SK-N-SH treated with all-trans-retinoic acid at 6 μM for 48 hours (cell line): ENCODE results near the gene PARVB.
"Not testable (repeated sequence)": the region's sequence is repeated elsewhere in the genome, so short reads cannot be mapped to it uniquely, and the experiment has no call there.

Source experiments
- ATAC-seq: fragments of 200-7000 bp; cut with Tn5 transposase; 3 replicates; pipeline ENCODE4 v1.9.1; 2020; ENCODE audit warnings: mild to moderate bottlenecking, moderate library complexity
- ARNTL ChIP-seq: fragments of 450-650 bp; formaldehyde crosslinking; IDR thresholded peaks from 2 replicates; pipeline ENCODE4 v1.5.0; 2020; ENCODE audit warnings: low read depth, mild to moderate bottlenecking, moderate library complexity, borderline replicate concordance
- CREB5 ChIP-seq: fragments of 250-450 bp; sonication (Bioruptor Pico); IDR thresholded peaks from 2 replicates; pipeline ENCODE4 v1.5.1; 2020; ENCODE audit warnings: low read depth, mild to moderate bottlenecking, moderate library complexity
- CSRNP3 ChIP-seq: fragments of 250-450 bp; sonication (Bioruptor Pico); IDR thresholded peaks from 2 replicates; pipeline ENCODE4 v1.5.1; 2021; ENCODE audit warnings: mild to moderate bottlenecking, moderate library complexity
- ESRRG ChIP-seq: fragments of 250-450 bp; sonication (Bioruptor Pico); IDR thresholded peaks from 2 replicates; pipeline ENCODE4 v1.6.1; 2021; ENCODE audit warnings: mild to moderate bottlenecking
- GLIS3 ChIP-seq: fragments of 250-450 bp; sonication (Bioruptor Pico); IDR thresholded peaks from 2 replicates; pipeline ENCODE4 v1.5.0; 2020; ENCODE audit warnings: mild to moderate bottlenecking, moderate library complexity
- ISL1 ChIP-seq: fragments of 250-450 bp; sonication (Bioruptor Pico); IDR thresholded peaks from 2 replicates; pipeline ENCODE4 v2.1.2; 2022; ENCODE audit warnings: mild to moderate bottlenecking, moderate library complexity
- OSR1 ChIP-seq: fragments of 250-450 bp; sonication (Bioruptor Pico); IDR thresholded peaks from 2 replicates; pipeline ENCODE4 v1.8.0; 2022; ENCODE audit warnings: moderate library complexity, mild to moderate bottlenecking, inconsistent platforms
- PATZ1 ChIP-seq: fragments of 250-450 bp; sonication (Bioruptor Pico); IDR thresholded peaks from 2 replicates; pipeline ENCODE4 v1.8.0; 2020; ENCODE audit warnings: mild to moderate bottlenecking, moderate library complexity, borderline replicate concordance
- POU6F1 ChIP-seq: fragments of 250-450 bp; sonication (Bioruptor Pico); IDR thresholded peaks from 2 replicates; pipeline ENCODE4 v1.8.0; 2021; ENCODE audit warnings: low read depth, mild to moderate bottlenecking, moderate library complexity, borderline replicate concordance
- PPARA ChIP-seq: fragments of 250-450 bp; sonication (Bioruptor Pico); IDR thresholded peaks from 2 replicates; pipeline ENCODE4 v1.5.0; 2020; ENCODE audit warnings: mild to moderate bottlenecking, borderline replicate concordance
- RARB ChIP-seq: fragments of 250-450 bp; sonication (Bioruptor Pico); IDR thresholded peaks from 2 replicates; pipeline ENCODE4 v1.8.0; 2021; ENCODE audit warnings: mild to moderate bottlenecking, moderate library complexity
- SNAI2 ChIP-seq: fragments of 250-450 bp; sonication (Bioruptor Pico); IDR thresholded peaks from 2 replicates; pipeline ENCODE4 v1.5.0; 2020; ENCODE audit warnings: mild to moderate bottlenecking, moderate library complexity
- TCF4 ChIP-seq: fragments of 250-450 bp; sonication (Bioruptor Pico); IDR thresholded peaks from 2 replicates; pipeline ENCODE4 v1.8.0; 2021; ENCODE audit warnings: mild to moderate bottlenecking, moderate library complexity, borderline replicate concordance
- TSHZ2 ChIP-seq: fragments of 250-450 bp; sonication (Bioruptor Pico); IDR thresholded peaks from 2 replicates; pipeline ENCODE4 v1.5.0; 2020; ENCODE audit warnings: mild to moderate bottlenecking, moderate library complexity
- ZC3H10 ChIP-seq: fragments of 250-450 bp; sonication (Bioruptor Pico); IDR thresholded peaks from 2 replicates; pipeline ENCODE4 v1.5.1; 2021; ENCODE audit warnings: mild to moderate bottlenecking, moderate library complexity
- ZFP30 ChIP-seq: fragments of 450-650 bp; formaldehyde crosslinking; IDR thresholded peaks from 2 replicates; pipeline ENCODE4 v1.5.0; 2022; ENCODE audit warnings: mild to moderate bottlenecking, moderate library complexity
- ZNF565 ChIP-seq: fragments of 450-650 bp; formaldehyde crosslinking; conservative IDR thresholded peaks from 2 replicates; pipeline ENCODE4 v1.5.0; 2020; ENCODE audit warnings: low read depth, mild to moderate bottlenecking, moderate library complexity
- ZNF70 ChIP-seq: fragments of 450-650 bp; formaldehyde crosslinking; IDR thresholded peaks from 2 replicates; pipeline ENCODE4 v1.5.0; 2020; ENCODE audit warnings: mild to moderate bottlenecking, moderate library complexity
- ZNF8 ChIP-seq: fragments of 450-650 bp; formaldehyde crosslinking; IDR thresholded peaks from 2 replicates; pipeline ENCODE4 v1.5.0; 2020; ENCODE audit warnings: mild to moderate bottlenecking, moderate library complexity

The PARVB gene

GRCh38 chr22:44012162-44012561 lies 11.9 kb upstream of the PARVB start:
- TF ChIP-seq ZNF8 (no peak), RARB (no peak), TSHZ2 (no peak)
- ATAC-seq: no peak

GRCh38 chr22:44012591-44012990 lies 11.5 kb upstream of the PARVB start:
- no peak for ATAC-seq
- TF ChIP-seq PPARA (CRISPR knock-in tag) (no peak), POU6F1 (CRISPR knock-in tag) (no peak), ARNTL (CRISPR knock-in tag) (no peak), ISL1 (no peak), TCF4 (CRISPR knock-in tag) (no peak), ZC3H10 (CRISPR knock-in tag) (no peak), ESRRG (CRISPR knock-in tag) (no peak), GLIS3 (CRISPR knock-in tag) (no peak), ZNF565 (CRISPR knock-in tag) (no peak), CREB5 (CRISPR knock-in tag) (no peak), OSR1 (no peak), PATZ1 (CRISPR knock-in tag) (no peak), ZNF8 (no peak), RARB (no peak), SNAI2 (CRISPR knock-in tag) (no peak), TSHZ2 (no peak)

- TF ChIP-seq ZFP30 (no peak), ISL1 (no peak), CSRNP3 (no peak), PATZ1 (CRISPR knock-in tag) (no peak), GLIS3 (CRISPR knock-in tag) (no peak), PPARA (CRISPR knock-in tag) (no peak), POU6F1 (CRISPR knock-in tag) (no peak), ZNF70 (CRISPR knock-in tag) (no peak), SNAI2 (CRISPR knock-in tag) (no peak)
- no peak for ATAC-seq
These were observed 9.9 kb upstream of the PARVB start for GRCh38 chr22:44014241-44014640.

- ATAC-seq: not testable (repeated sequence)
These were observed 7.5 kb upstream of the PARVB start for GRCh38 chr22:44016586-44016985.
